HepG2 (cell line): ENCODE results near the gene ST6GALNAC4. TPM values are rescaled to one million over a fixed set of nuclear protein-coding genes. Genes with fewer than 3 reads are reported as not detected.

Experiments
- ATAC-seq: fragments of 200-7000 bp; cut with Tn5 transposase; 3 replicates; pipeline ENCODE4 v1.9.1; 2020; ENCODE audit warnings: mild to moderate bottlenecking, moderate library complexity
- BruUV-seq: library from RNA; stranded (reverse); fragments of 400-500 nt; replicated peaks from 2 replicates; lab custom pipeline; 2021; lab: Mats Ljungman, UMichigan
- CTCF ChIA-PET: fragments of 300-600 bp; formaldehyde crosslinking; extraction: SDS; loops from one replicate; lab custom pipeline; 2021; ENCODE audit warnings: low total read pairs, inconsistent platforms, low intra/inter-chr PET ratio; lab: Yijun Ruan, JAX
- POLR2A ChIA-PET: fragments of 350-600 bp; sonication (Branson Sonifier 250); formaldehyde crosslinking; loops from one replicate; lab custom pipeline; 2020; ENCODE audit warnings: antibody characterized with exemption, inconsistent platforms; lab: Yijun Ruan, JAX
- DNase-seq: peaks from one replicate; pipeline ENCODE4 v3.0.0-alpha.2; 2015; ENCODE audit warnings: low spot score
- FAIRE-seq: peaks from 3 replicates; lab custom pipeline; 2011; peaks lifted over from hg19 to GRCh38; lab: Jason Lieb, UNC
- H2AFZ ChIP-seq: one replicate; pipeline ENCODE4 v1.6.1; 2011; ENCODE audit warnings: low read length, inconsistent platforms
- H3K27ac ChIP-seq: fragments of 300-600 bp; 3 replicates; pipeline ENCODE4 v1.8.0; 2011; ENCODE audit warnings: mixed run types, mild to moderate bottlenecking, mixed read lengths, low read length, inconsistent platforms; ENCODE audit not compliant: insufficient read depth; ENCODE audit errors: extremely low read length
- H3K27me3 ChIP-seq, 2 experiments: fragments of 200-600 bp in 1 of 2; 2 replicates in 1 of 2; 3 replicates in 1 of 2; pipeline versions ENCODE4 v1.6.0 to v1.8.0; 2011; ENCODE audit warnings: low read length in 2 of 2, mild to moderate bottlenecking in 2 of 2, moderate library complexity in 2 of 2, inconsistent platforms in 1 of 2; ENCODE audit not compliant: insufficient read depth in 2 of 2, control insufficient read depth in 1 of 2
- H3K36me3 ChIP-seq, 2 experiments: fragments of 200-600 bp in 1 of 2; replicated peaks in 1 of 2; 2 replicates in 1 of 2; 3 replicates in 1 of 2; pipeline versions ENCODE4 v1.5.1 to v1.8.0; 2011; ENCODE audit warnings: low read length in 2 of 2, inconsistent platforms in 1 of 2; ENCODE audit not compliant: insufficient read depth in 2 of 2, control insufficient read depth in 1 of 2
- H3K4me1 ChIP-seq: 2 replicates; pipeline ENCODE4 v1.5.1; 2012; ENCODE audit warnings: low read length, inconsistent platforms; ENCODE audit not compliant: insufficient read depth
- H3K4me2 ChIP-seq: 2 replicates; pipeline ENCODE4 v1.6.0; 2011; ENCODE audit warnings: low read depth, low read length, inconsistent platforms
- H3K4me3 ChIP-seq, 3 experiments: fragments of 200-600 bp in 1 of 3; sonication (generic), shearing (Covaris generic) in 1 of 3; replicated peaks in 1 of 3; 2 replicates each; pipeline ENCODE4 v1.5.1; 2011 to 2016; ENCODE audit warnings: low read length in 3 of 3, inconsistent platforms in 2 of 3, low read depth in 2 of 3, mild to moderate bottlenecking in 2 of 3, control low read depth in 1 of 3, mixed read lengths in 1 of 3; ENCODE audit not compliant: insufficient read depth in 1 of 3
- H3K79me2 ChIP-seq: one replicate; pipeline ENCODE4 v1.6.1; 2011; ENCODE audit warnings: low read length, inconsistent platforms; ENCODE audit not compliant: insufficient read depth
- H3K9ac ChIP-seq: 2 replicates; pipeline ENCODE4 v1.6.0; 2011; ENCODE audit warnings: mild to moderate bottlenecking, low read depth, low read length, inconsistent platforms; ENCODE audit not compliant: insufficient read depth
- H3K9me3 ChIP-seq: 2 replicates; pipeline ENCODE4 v1.5.1; 2012; ENCODE audit warnings: mild to moderate bottlenecking, low read length
- H4K20me1 ChIP-seq: 2 replicates; pipeline ENCODE4 v1.6.0; 2011; ENCODE audit warnings: inconsistent platforms, mild to moderate bottlenecking, low read length, moderate library complexity; ENCODE audit not compliant: insufficient read depth
- CREB1 ChIP-seq, 2 experiments: fragments of 450-650 bp in 1 of 2; IDR thresholded peaks; 2 replicates each; pipeline ENCODE4 v1.6.1; 2016 to 2017; ENCODE audit warnings: control low read depth in 1 of 2, mild to moderate bottlenecking in 1 of 2, missing compliant biosample characterization in 1 of 2, missing genetic modification characterization in 1 of 2
- CREB3 ChIP-seq: sonication (generic); formaldehyde crosslinking; IDR thresholded peaks from 2 replicates; pipeline ENCODE4 v1.5.0; 2020; ENCODE audit warnings: missing genetic modification reagents
- DZIP1 ChIP-seq: sonication (generic); formaldehyde crosslinking; IDR thresholded peaks from 2 replicates; pipeline ENCODE4 v1.5.0; 2020; ENCODE audit warnings: mild to moderate bottlenecking, missing genetic modification reagents
- E2F5 ChIP-seq: sonication (generic); formaldehyde crosslinking; conservative IDR thresholded peaks from 2 replicates; pipeline ENCODE4 v1.4.0; 2020; ENCODE audit warnings: missing genetic modification reagents
- EED ChIP-seq: sonication (generic); formaldehyde crosslinking; IDR thresholded peaks from 2 replicates; pipeline ENCODE4 v1.5.0; 2020; ENCODE audit warnings: mild to moderate bottlenecking, missing genetic modification reagents
- KDM1A ChIP-seq: IDR thresholded peaks from 2 replicates; pipeline ENCODE4 v1.6.1; 2016; ENCODE audit warnings: missing compliant biosample characterization
- NR2F1 ChIP-seq, 2 experiments: fragments of 450-650 bp in 1 of 2; formaldehyde crosslinking in 1 of 2; IDR thresholded peaks; 2 replicates each; pipeline versions ENCODE4 v1.5.0 to v1.6.1; 2016 to 2020; ENCODE audit warnings: mild to moderate bottlenecking in 1 of 2, missing compliant biosample characterization in 1 of 2, missing genetic modification reagents in 1 of 2, moderate library complexity in 1 of 2
- SALL1 ChIP-seq: sonication (generic); formaldehyde crosslinking; IDR thresholded peaks from 2 replicates; pipeline ENCODE4 v1.8.0; 2022; ENCODE audit warnings: mild to moderate bottlenecking, missing genetic modification reagents
- SIX4 ChIP-seq: sonication (generic); formaldehyde crosslinking; IDR thresholded peaks from 2 replicates; pipeline ENCODE4 v1.4.0; 2020; ENCODE audit warnings: missing genetic modification reagents
- SP4 ChIP-seq: sonication (generic); formaldehyde crosslinking; IDR thresholded peaks from 2 replicates; pipeline ENCODE4 v1.8.1; 2023; ENCODE audit warnings: mild to moderate bottlenecking, missing genetic modification reagents
- TEAD3 ChIP-seq: optimal IDR thresholded peaks from 2 replicates; pipeline ENCODE3; 2016; ENCODE audit warnings: borderline replicate concordance
- ZBTB7B ChIP-seq: sonication (generic); formaldehyde crosslinking; IDR thresholded peaks from 2 replicates; pipeline ENCODE4 v1.4.0; 2020; ENCODE audit warnings: missing genetic modification reagents
- ZIK1 ChIP-seq: sonication (generic); formaldehyde crosslinking; IDR thresholded peaks from 2 replicates; pipeline ENCODE4 v1.5.0; 2020; ENCODE audit warnings: mild to moderate bottlenecking, low read depth, missing genetic modification reagents, borderline replicate concordance
- ZMAT5 ChIP-seq: sonication (generic); formaldehyde crosslinking; IDR thresholded peaks from 2 replicates; pipeline ENCODE4 v1.5.0; 2020; ENCODE audit warnings: mild to moderate bottlenecking, low read depth, missing genetic modification reagents, borderline replicate concordance
- ZNF333 ChIP-seq: sonication (generic); formaldehyde crosslinking; IDR thresholded peaks from 2 replicates; pipeline ENCODE4 v1.4.0; 2020; ENCODE audit warnings: mild to moderate bottlenecking, missing genetic modification reagents, borderline replicate concordance
- ZNF44 ChIP-seq: sonication (generic); formaldehyde crosslinking; IDR thresholded peaks from 2 replicates; pipeline ENCODE4 v1.5.1; 2020; ENCODE audit warnings: mild to moderate bottlenecking, missing genetic modification reagents
- ZNF446 ChIP-seq: sonication (generic); formaldehyde crosslinking; IDR thresholded peaks from 2 replicates; pipeline ENCODE4 v1.5.0; 2020; ENCODE audit warnings: mild to moderate bottlenecking, missing genetic modification reagents
- ZNF660 ChIP-seq: sonication (generic); formaldehyde crosslinking; IDR thresholded peaks from 2 replicates; pipeline ENCODE4 v1.5.1; 2020; ENCODE audit warnings: mild to moderate bottlenecking, low read depth, missing genetic modification reagents, borderline replicate concordance
- ZNF720 ChIP-seq: sonication (generic); formaldehyde crosslinking; IDR thresholded peaks from 2 replicates; pipeline ENCODE4 v1.4.0; 2020; ENCODE audit warnings: missing genetic modification reagents
- WGBS: methylation state at CpG from one replicate; pipeline ENCODE4 v1.1.6; 2017; ENCODE audit warnings: low lambda C conversion rate; 5-methylcytosine and 5-hydroxymethylcytosine counted together
- in situ Hi-C: cut with HindIII; loops from 2 replicates; pipeline ENCODE4 v1.10.0; 2017; ENCODE audit warnings: low pct_unique_long_range_greater_than_20kb; ENCODE audit not compliant: extremely low pct_ligation_motif_present
- intact Hi-C: fragments of 100-400 bp; cut with micrococcal nuclease; formaldehyde crosslinking; loops from one replicate; pipeline ENCODE4 v1.10.0; 2022; ENCODE audit not compliant: unreplicated experiment
- polyA plus RNA-seq, 8 experiments: library from polyadenylated mRNA; depleted of rRNA in 3 of 8; stranded (reverse) in 7 of 8; unstranded in 1 of 8; fragments of >200 nt; fragmentation: Illumina TruSeq in 4 of 8; extraction: Trizol in 4 of 8; gene quantifications; 2 replicates each; pipeline versions ENCODE4 v1.2.1 to v1.2.3, GENCODE V29; 2011 to 2016; ENCODE audit warnings: low read depth in 4 of 8, missing spikeins in 1 of 8, mixed read lengths in 1 of 8; ENCODE audit not compliant: insufficient read depth in 1 of 8
- total RNA-seq, 5 experiments: library from RNA; depleted of rRNA; stranded (reverse); fragments of >200 nt; fragmentation: Illumina TruSeq; extraction: Trizol; gene quantifications; 2 replicates each; pipeline ENCODE4 v1.2.3, GENCODE V29; 2016; ENCODE audit warnings: low read depth in 1 of 5

The ST6GALNAC4 gene
- total and polyA plus RNA-seq, 2 of the 13 experiments (the other 11 are each of a cell fraction or from before 2014, with no cell fraction given), result 18.8 to 27.7 TPM

GRCh38 chr9:127946728-127947127 is 29.9 kb upstream of the ST6GALNAC4 start:
- DNase-seq, result peak; percentile 28
- no TSS peak for BruUV-seq
- no peaks in the 10 kb centered on the region for H3K9me3 ChIP-seq
- H3K9ac ChIP-seq, result peak overlapping the region; percentile 39; the same call in 1 of the 2 replicates
- peaks cover 78% of the 10 kb centered on the region for H3K4me1 ChIP-seq
- H2AFZ ChIP-seq, result no peak overlapping the region
- WGBS, result 52% methylated on average over 2 of the region's 3 CpGs
- peak overlapping the region; percentile 42 for H3K27ac ChIP-seq
- CTCF ChIA-PET, result no interaction called here
- no peak for FAIRE-seq
- peak overlapping the region in 1 of 3 experiments; percentile 26; a peak in 1 of 6 replicates for H3K4me3 ChIP-seq
- in situ Hi-C loops (no loop called here), intact Hi-C loops (loop anchor here (10.0 kb wide), 1 partner anchor 168 kb away; no protein-coding TSS in a partner anchor)
- no peaks in the 10 kb centered on the region; a peak in 1 of 5 replicates for H3K27me3 ChIP-seq
- POLR2A ChIA-PET, result no interaction called here
- peaks cover 45% of the 10 kb centered on the region for H3K79me2 ChIP-seq
- H3K36me3 ChIP-seq, result peaks cover 21 to 58% of the 10 kb centered on the region in 2 experiments; a peak in 4 of 5 replicates
- peak overlapping the region; percentile 51 for H3K4me2 ChIP-seq
- peaks cover 7% of the 10 kb centered on the region for H4K20me1 ChIP-seq
- ATAC-seq, result no peak
- TF ChIP-seq ZIK1 (CRISPR knock-in tag), result no peak
- TF ChIP-seq ZNF660 (CRISPR knock-in tag), result no peak
- no peak for TF ChIP-seq CREB3
- TF ChIP-seq CREB1 (IDR thresholded peaks at IDR 0.05), result no peak
- TF ChIP-seq CREB1 (CRISPR knock-in tag; IDR thresholded peaks at IDR 0.05), result no peak
- no peak for TF ChIP-seq DZIP1 (CRISPR knock-in tag)
- TF ChIP-seq E2F5 (CRISPR knock-in tag), result no peak
- no peak for TF ChIP-seq ZNF44 (CRISPR knock-in tag)
- TF ChIP-seq SP4 (CRISPR knock-in tag), result no peak
- no peak for TF ChIP-seq EED (CRISPR knock-in tag)
- TF ChIP-seq SALL1 (CRISPR knock-in tag), result peak; percentile 11; the same call in 1 of the 2 replicates
- TF ChIP-seq NR2F1 (CRISPR knock-in tag; IDR thresholded peaks at IDR 0.05), result no peak
- no peak for TF ChIP-seq ZMAT5 (CRISPR knock-in tag)
- TF ChIP-seq ZNF333 (CRISPR knock-in tag), result no peak
- TF ChIP-seq TEAD3 (CRISPR knock-in tag), result peak; percentile 22
- TF ChIP-seq ZBTB7B (CRISPR knock-in tag), result no peak
- TF ChIP-seq ZNF720, result no peak
- TF ChIP-seq SIX4 (CRISPR knock-in tag), result peak; percentile 57; the same call in 1 of the 2 replicates
- no peak for TF ChIP-seq KDM1A (CRISPR knock-in tag)
- TF ChIP-seq ZNF446 (CRISPR knock-in tag), result no peak
